ENCODE data around the gene BNC2. TPM values are rescaled to one million over a fixed set of nuclear protein-coding genes. Genes with fewer than 3 reads are reported as not detected.

BNC2 gene
- total RNA-seq, 1 experiment from 2014 or later, result 43.6 TPM

GRCh38 chr9:16552252-16552651, 318.2 kb downstream of the BNC2 start:
- Histone ChIP-seq H3T11ph (ENCODE audit: low read length) (no peak overlapping the region), H3K27ac (ENCODE audit: insufficient read length, low read depth, low read length) (no peak overlapping the region), H4K8ac (replicated peaks; ENCODE audit: insufficient read length, low read depth, low read length) (no peak overlapping the region), H3K27me3 (ENCODE audit: insufficient read depth, low read length) (no peaks in the 10 kb centered on the region), H3K9ac (ENCODE audit: extremely low read depth, insufficient read length, low read length) (no peak overlapping the region), H3K18ac (ENCODE audit: insufficient read length, low read depth, low read length) (no peak overlapping the region), H3K4me2 (ENCODE audit: insufficient read depth, insufficient read length, low read length) (no peak overlapping the region), H4K91ac (ENCODE audit: insufficient read length, low read depth, low read length) (no peak overlapping the region), H4K20me1 (ENCODE audit: control insufficient read depth, insufficient read depth, insufficient read length) (no peaks in the 10 kb centered on the region), H3K14ac (ENCODE audit: insufficient read depth, low read length) (no peak overlapping the region), H3K79me2 (ENCODE audit: insufficient read depth, low read length) (no peaks in the 10 kb centered on the region), H3K4me1 (ENCODE audit: insufficient read depth, low read length) (no peaks in the 10 kb centered on the region), H2BK120ac (ENCODE audit: low read depth, low read length, poor library complexity, severe bottlenecking) (no peak overlapping the region), H3K79me1 (ENCODE audit: insufficient read depth, low read depth, low read length, poor library complexity, severe bottlenecking) (no peaks in the 10 kb centered on the region), H2BK5ac (ENCODE audit: insufficient read length, low read length) (no peak overlapping the region), H3K4ac (ENCODE audit: low read depth, low read length) (no peak overlapping the region), H3K23me2 (ENCODE audit: insufficient read length, low read depth, low read length, poor library complexity, severe bottlenecking) (no peaks in the 10 kb centered on the region), H2AFZ (ENCODE audit: low read length) (no peak overlapping the region), H2BK20ac (ENCODE audit: low read depth, low read length, poor library complexity, severe bottlenecking) (no peak overlapping the region), H3K9me3 (ENCODE audit: control insufficient read depth, low read depth, low read length) (no peaks in the 10 kb centered on the region), H2BK12ac (ENCODE audit: insufficient read length, low read depth, low read length) (no peak overlapping the region), H4K5ac (ENCODE audit: insufficient read length, low read depth, low read length) (no peak overlapping the region), H3K23ac (ENCODE audit: insufficient read length, low read depth, low read length) (no peak overlapping the region), H2AK5ac (ENCODE audit: insufficient read length, low read length) (no peak overlapping the region), H3K56ac (ENCODE audit: insufficient read length, low read depth, low read length) (no peak overlapping the region), H2BK15ac (ENCODE audit: low read depth, low read length) (no peak overlapping the region)
- Mint-ChIP-seq H3K27ac (peak overlapping the region in 2 of 3 experiments; percentile 38 to 81; a peak in 4 of 7 replicates), H3K27me3 (ENCODE audit: low read depth) (no peaks in the 10 kb centered on the region), H3K9me3 (no peaks in the 10 kb centered on the region), H3K4me1 (peaks cover 11 to 14% of the 10 kb centered on the region in 2 experiments), H3K36me3 (ENCODE audit: insufficient read depth in 1 of 3, low read depth in 3 of 3) (peaks cover 5 to 30% (median 22%) of the 10 kb centered on the region in 3 experiments; a peak in 6 of 7 replicates), H3K4me3 (no peak overlapping the region)
- DNase-seq, result no peak
- TF ChIP-seq, protein P1, sequence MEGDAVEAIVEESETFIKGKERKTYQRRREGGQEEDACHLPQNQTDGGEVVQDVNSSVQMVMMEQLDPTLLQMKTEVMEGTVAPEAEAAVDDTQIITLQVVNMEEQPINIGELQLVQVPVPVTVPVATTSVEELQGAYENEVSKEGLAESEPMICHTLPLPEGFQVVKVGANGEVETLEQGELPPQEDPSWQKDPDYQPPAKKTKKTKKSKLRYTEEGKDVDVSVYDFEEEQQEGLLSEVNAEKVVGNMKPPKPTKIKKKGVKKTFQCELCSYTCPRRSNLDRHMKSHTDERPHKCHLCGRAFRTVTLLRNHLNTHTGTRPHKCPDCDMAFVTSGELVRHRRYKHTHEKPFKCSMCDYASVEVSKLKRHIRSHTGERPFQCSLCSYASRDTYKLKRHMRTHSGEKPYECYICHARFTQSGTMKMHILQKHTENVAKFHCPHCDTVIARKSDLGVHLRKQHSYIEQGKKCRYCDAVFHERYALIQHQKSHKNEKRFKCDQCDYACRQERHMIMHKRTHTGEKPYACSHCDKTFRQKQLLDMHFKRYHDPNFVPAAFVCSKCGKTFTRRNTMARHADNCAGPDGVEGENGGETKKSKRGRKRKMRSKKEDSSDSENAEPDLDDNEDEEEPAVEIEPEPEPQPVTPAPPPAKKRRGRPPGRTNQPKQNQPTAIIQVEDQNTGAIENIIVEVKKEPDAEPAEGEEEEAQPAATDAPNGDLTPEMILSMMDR (conservative IDR thresholded peaks at IDR 0.05), result no peak
- no CpG with 5 or more reads among the region's 15 CpGs for WGBS (ENCODE audit: extremely low coverage, insufficient read length, low lambda C conversion rate)

Measured in H9 (cell line).